Esophagus muscularis mucosa (tissue), 4 donors: ENCODE measurements around the gene UNKL. TPM values are rescaled to one million over a fixed set of nuclear protein-coding genes. Genes with fewer than 3 reads are reported as not detected.

Experiments
- DNase-seq: peaks from one replicate; pipeline ENCODE4 v3.0.0-alpha.2; 2017; ENCODE audit errors: extremely low spot score
- H3K27ac ChIP-seq, 4 donors: fragments of 200-600 bp; sonication (generic); replicated peaks in 1 of 4; 1 replicate in 3 of 4; 2 replicates in 1 of 4; pipeline ENCODE4 v1.5.1; 2016 to 2019; ENCODE audit warnings: mild to moderate bottlenecking in 1 of 4
- H3K27me3 ChIP-seq, 4 donors: fragments of 200-600 bp; sonication (generic); one replicate each; pipeline versions ENCODE4 v1.5.1 to v1.6.0; 2016 to 2019
- H3K36me3 ChIP-seq, 4 donors: fragments of 200-600 bp; sonication (generic); one replicate each; pipeline ENCODE4 v1.5.1; 2016 to 2019
- H3K4me1 ChIP-seq, 4 donors: fragments of 200-600 bp; sonication (generic); one replicate each; pipeline ENCODE4 v1.5.1; 2016 to 2019
- H3K4me3 ChIP-seq, 4 donors: fragments of 200-600 bp; sonication (generic); 1 replicate in 2 of 4; 2 replicates in 2 of 4; pipeline ENCODE4 v1.5.1; 2016 to 2019; ENCODE audit warnings: mild to moderate bottlenecking in 4 of 4, moderate library complexity in 1 of 4
- H3K9me3 ChIP-seq, 4 donors: fragments of 200-600 bp; sonication (generic); 1 replicate in 3 of 4; 2 replicates in 1 of 4; pipeline ENCODE4 v1.5.1; 2016 to 2019
- CTCF ChIP-seq, 3 experiments: fragments of 200-600 bp in 2 of 3; fragments of 450-650 bp in 1 of 3; sonication (generic) in 2 of 3; IDR thresholded peaks; one replicate each; pipeline ENCODE4 v1.5.1; 2017 to 2019; ENCODE audit warnings: antibody characterized with exemption in 3 of 3, mild to moderate bottlenecking in 2 of 3, moderate library complexity in 1 of 3
- EP300 ChIP-seq: sonication (generic); formaldehyde crosslinking; IDR thresholded peaks from one replicate; pipeline ENCODE4 v1.6.1; 2017; ENCODE audit warnings: antibody characterized with exemption
- POLR2A ChIP-seq: fragments of 450-650 bp; IDR thresholded peaks from one replicate; pipeline ENCODE4 v1.6.1; 2017; ENCODE audit warnings: antibody characterized with exemption, moderate library complexity, mild to moderate bottlenecking, low read depth
- POLR2AphosphoS5 ChIP-seq, 2 donors: sonication (generic); formaldehyde crosslinking; IDR thresholded peaks; one replicate each; pipeline ENCODE4 v1.6.1; 2017; ENCODE audit warnings: antibody characterized with exemption in 2 of 2
- WGBS: methylation state at CpG from one replicate; pipeline ENCODE4 v1.1.5; 2018; 5-methylcytosine and 5-hydroxymethylcytosine counted together
- intact Hi-C: fragments of 100-400 bp; cut with DNase I; formaldehyde crosslinking; loops from one replicate; pipeline ENCODE4 v1.15.1; 2023
- total RNA-seq, 4 donors: library from RNA; depleted of rRNA; stranded (reverse); fragments of >200 nt; gene quantifications; one replicate each; pipeline versions ENCODE4 v1.1.0 to v1.2.1, GENCODE V29; 2016

UNKL gene
- total RNA-seq, 4 donors from 2014 or later = 9.3 to 23.7 (median 16.5) TPM

DNA sequence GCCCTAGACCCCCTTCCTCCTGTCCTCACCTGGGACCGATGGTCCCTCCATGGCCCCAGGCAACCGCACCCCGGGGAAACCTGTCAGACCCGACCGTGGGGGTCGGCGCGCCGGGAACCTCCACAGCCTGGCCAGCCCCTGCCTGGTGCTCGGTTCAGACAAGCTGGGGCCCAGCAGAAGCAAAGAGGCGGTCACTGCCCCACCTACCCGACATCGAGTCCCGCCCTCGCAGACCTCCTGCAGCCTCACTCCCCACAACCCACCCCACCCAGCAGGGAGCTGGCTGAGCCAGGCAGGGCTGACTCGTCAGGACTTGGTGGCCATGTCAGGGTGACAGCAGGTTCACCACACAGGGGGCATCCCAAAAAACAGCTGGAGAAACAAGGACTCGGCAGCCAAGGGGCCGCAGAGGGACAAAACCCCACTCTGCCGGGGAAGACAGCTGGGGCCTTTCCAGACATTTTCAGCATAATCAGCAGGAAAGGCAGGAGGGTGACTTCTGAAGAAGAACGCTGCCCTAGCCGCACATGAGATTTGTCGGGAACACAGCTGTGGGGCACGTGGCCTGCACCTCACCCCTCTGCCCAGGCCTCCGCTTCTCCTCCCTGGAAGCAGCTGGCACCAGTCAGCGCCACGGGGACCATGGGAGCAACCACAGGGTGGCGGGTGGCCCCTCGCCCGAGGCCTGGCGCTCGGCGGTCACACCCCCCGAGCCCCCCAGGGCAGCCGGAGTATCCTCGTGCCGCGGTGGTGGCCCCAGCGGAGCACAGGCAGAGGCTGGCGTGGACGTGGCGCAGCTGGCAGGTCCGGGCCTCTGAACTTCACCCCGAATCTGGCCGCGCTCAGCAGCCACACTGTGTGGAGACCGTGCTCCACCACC is 39.8 kb downstream of the UNKL start:
- intact Hi-C loops = no loop called here
- TF ChIP-seq EP300 (no peak), POLR2A (no peak), CTCF (IDR thresholded peaks at IDR 0.05) (no peak), POLR2AphosphoS5 (IDR thresholded peaks at IDR 0.05) (no peak)
- 87% methylated on average over 23 of the region's 46 CpGs for WGBS
- H3K27me3 ChIP-seq = no peaks in the 10 kb centered on the region
- DNase-seq = no peak
- no peaks in the 10 kb centered on the region for H3K9me3 ChIP-seq
- H3K27ac ChIP-seq = no peak overlapping the region
- peaks cover 16 to 27% (median 21%) of the 10 kb centered on the region in 4 donors for H3K4me1 ChIP-seq
- no peak overlapping the region for H3K4me3 ChIP-seq
- peaks cover 19 to 58% (median 37%) of the 10 kb centered on the region in 4 donors for H3K36me3 ChIP-seq

DNA sequence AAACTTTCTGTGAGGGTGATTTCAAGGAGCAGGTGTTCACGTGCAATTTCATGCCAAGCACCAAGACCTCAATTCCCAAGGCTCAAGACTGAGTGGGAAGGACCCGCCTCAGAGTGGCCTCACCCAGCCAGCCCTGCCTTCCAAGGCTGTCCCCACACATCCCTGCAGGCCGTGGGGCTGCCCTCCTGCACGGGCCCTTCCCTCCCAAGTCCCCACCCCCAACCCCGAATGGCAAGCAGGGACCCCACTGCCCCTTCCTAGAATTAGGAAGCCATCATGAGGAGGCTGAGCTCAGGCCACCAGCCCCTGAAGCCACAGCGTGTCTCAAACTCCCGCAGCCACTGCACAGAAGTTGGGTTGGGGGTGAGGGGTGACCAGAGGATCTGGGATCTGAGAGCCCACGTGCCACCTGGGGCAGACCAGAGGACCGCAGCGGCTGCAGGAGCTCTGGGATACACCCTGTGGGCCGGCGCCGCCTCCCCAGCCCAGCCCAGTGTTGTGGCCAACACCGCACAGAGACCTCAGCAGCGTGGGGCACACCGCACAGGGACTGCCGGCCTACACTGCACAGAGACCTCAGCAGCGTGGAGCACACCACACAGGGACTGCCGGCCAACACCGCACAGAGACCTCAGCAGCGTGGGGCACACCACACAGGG is 42.1 kb downstream of the UNKL start:
- no peak for TF ChIP-seq POLR2A
- no peak for TF ChIP-seq CTCF (IDR thresholded peaks at IDR 0.05)
- no peak for TF ChIP-seq EP300
- no peak for TF ChIP-seq POLR2AphosphoS5 (IDR thresholded peaks at IDR 0.05)
- Histone ChIP-seq H3K9me3 (no peaks in the 10 kb centered on the region), H3K4me1 (peaks cover 0 to 4% (median under 1%) of the 10 kb centered on the region in 4 donors), H3K36me3 (peaks cover 21 to 77% (median 52%) of the 10 kb centered on the region in 4 donors), H3K27me3 (no peaks in the 10 kb centered on the region), H3K27ac (no peak overlapping the region), H3K4me3 (no peak overlapping the region)
- WGBS = 87% methylated on average over 4 of the region's 21 CpGs
- DNase-seq = no peak
- intact Hi-C loops = no loop called here

DNA sequence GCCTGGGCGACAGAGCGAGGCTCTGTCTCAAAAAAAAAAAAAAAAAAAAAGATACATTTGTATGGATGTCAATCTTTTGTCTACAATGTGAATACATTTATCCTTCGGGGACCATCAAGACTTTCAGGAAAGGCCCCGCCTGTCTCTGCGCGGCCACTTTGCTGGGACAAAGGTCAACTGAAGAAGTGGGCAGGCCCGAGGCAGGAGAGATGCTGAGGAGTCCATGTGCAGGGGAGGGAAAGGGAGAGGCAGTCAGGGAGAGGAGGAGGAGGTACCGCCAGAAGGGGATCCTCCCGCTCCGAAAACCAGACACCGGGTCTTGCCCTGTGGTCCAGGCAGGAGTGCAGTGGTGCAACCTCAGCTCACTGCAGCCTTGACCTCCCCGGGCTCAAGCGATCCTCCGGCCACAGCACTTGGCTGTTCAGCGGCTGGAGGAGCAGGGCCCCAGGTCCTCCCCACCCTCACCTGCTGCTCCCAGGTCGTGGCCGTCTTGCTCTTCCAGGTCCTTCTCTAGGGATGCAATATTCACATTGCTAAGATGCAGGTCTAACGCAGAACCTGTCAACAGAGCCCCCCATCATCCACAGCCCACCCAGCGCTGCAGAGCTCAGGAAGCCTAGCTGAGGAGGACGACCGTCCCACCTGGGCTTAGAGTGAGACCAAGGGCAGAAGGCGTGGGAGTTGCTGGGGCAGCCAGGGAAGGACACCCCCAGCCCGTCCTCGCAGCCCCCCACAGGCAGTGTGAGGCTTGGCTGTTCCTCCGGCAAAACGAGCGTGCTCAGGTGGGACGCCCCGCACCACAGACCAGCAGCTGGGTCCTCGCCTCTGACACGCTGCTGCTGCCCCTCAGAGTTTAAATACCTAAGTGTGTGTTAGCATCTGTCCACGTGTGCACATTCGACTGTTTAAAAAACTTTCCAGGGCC is 43.2 kb downstream of the UNKL start:
- Histone ChIP-seq H3K4me3 (no peak overlapping the region), H3K27ac (no peak overlapping the region), H3K9me3 (no peaks in the 10 kb centered on the region), H3K27me3 (no peaks in the 10 kb centered on the region), H3K4me1 (no peaks in the 10 kb centered on the region), H3K36me3 (peaks cover 29 to 81% (median 62%) of the 10 kb centered on the region in 4 donors)
- intact Hi-C loops = no loop called here
- 91% methylated on average over 30 of the region's 33 CpGs for WGBS
- DNase-seq = no peak
- no peak for TF ChIP-seq POLR2AphosphoS5 (IDR thresholded peaks at IDR 0.05)
- no peak for TF ChIP-seq EP300
- TF ChIP-seq POLR2A = no peak
- TF ChIP-seq CTCF (IDR thresholded peaks at IDR 0.05) = no peak

- no peaks in the 10 kb centered on the region for H3K9me3 ChIP-seq
- intact Hi-C loops = no loop called here
- no peaks in the 10 kb centered on the region for H3K4me1 ChIP-seq
- no peak overlapping the region for H3K4me3 ChIP-seq
- DNase-seq = no peak
- TF ChIP-seq EP300 = no peak
- no peak for TF ChIP-seq POLR2AphosphoS5 (IDR thresholded peaks at IDR 0.05)
- TF ChIP-seq POLR2A = no peak
- no peak for TF ChIP-seq CTCF (IDR thresholded peaks at IDR 0.05)
- H3K36me3 ChIP-seq = peaks cover 43 to 95% (median 77%) of the 10 kb centered on the region in 4 donors
- WGBS = 75% methylated on average over 10 of the region's 27 CpGs
- H3K27ac ChIP-seq = no peak overlapping the region
- H3K27me3 ChIP-seq = no peaks in the 10 kb centered on the region
These were observed 46.9 kb downstream of the UNKL start for GRCh38 chr16:1367486-1368174.
